HAP-1 (cell line): ENCODE data around the gene MDM4.

Source experiments
- DNase-seq, 2 experiments: peaks; one replicate each; pipeline ENCODE4 v3.0.0-alpha.2; 2016 to 2020; ENCODE audit warnings: low spot score in 2 of 2
- H3K27me3 ChIP-seq: fragments of 250-450 bp; sonication (Bioruptor Pico); 2 replicates; pipeline ENCODE4 v1.5.1; 2020; ENCODE audit warnings: low read depth, mild to moderate bottlenecking, moderate library complexity
- H3K36me3 ChIP-seq: fragments of 250-450 bp; sonication (Bioruptor Pico); replicated peaks from 2 replicates; pipeline ENCODE4 v1.5.1; 2020; ENCODE audit warnings: mild to moderate bottlenecking
- H3K4me1 ChIP-seq: fragments of 250-450 bp; sonication (Bioruptor Pico); 2 replicates; pipeline ENCODE4 v1.5.1; 2020; ENCODE audit warnings: mild to moderate bottlenecking
- H3K4me3 ChIP-seq: fragments of 250-450 bp; sonication (Bioruptor Pico); 2 replicates; pipeline ENCODE4 v1.5.1; 2020; ENCODE audit warnings: mild to moderate bottlenecking, moderate library complexity
- H3K9me3 ChIP-seq: fragments of 250-450 bp; sonication (Bioruptor Pico); 2 replicates; pipeline ENCODE4 v1.5.1; 2020; ENCODE audit warnings: mild to moderate bottlenecking, moderate library complexity
- in situ Hi-C: fragments of 300-500 bp; cut with MboI; formaldehyde crosslinking; loops from 3 replicates; pipeline ENCODE4 v1.14.3; 2020; ENCODE audit warnings: low sequenced_read_pairs, inconsistent platforms, mixed read lengths

The MDM4 gene, protein sequence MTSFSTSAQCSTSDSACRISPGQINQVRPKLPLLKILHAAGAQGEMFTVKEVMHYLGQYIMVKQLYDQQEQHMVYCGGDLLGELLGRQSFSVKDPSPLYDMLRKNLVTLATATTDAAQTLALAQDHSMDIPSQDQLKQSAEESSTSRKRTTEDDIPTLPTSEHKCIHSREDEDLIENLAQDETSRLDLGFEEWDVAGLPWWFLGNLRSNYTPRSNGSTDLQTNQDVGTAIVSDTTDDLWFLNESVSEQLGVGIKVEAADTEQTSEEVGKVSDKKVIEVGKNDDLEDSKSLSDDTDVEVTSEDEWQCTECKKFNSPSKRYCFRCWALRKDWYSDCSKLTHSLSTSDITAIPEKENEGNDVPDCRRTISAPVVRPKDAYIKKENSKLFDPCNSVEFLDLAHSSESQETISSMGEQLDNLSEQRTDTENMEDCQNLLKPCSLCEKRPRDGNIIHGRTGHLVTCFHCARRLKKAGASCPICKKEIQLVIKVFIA

DNA sequence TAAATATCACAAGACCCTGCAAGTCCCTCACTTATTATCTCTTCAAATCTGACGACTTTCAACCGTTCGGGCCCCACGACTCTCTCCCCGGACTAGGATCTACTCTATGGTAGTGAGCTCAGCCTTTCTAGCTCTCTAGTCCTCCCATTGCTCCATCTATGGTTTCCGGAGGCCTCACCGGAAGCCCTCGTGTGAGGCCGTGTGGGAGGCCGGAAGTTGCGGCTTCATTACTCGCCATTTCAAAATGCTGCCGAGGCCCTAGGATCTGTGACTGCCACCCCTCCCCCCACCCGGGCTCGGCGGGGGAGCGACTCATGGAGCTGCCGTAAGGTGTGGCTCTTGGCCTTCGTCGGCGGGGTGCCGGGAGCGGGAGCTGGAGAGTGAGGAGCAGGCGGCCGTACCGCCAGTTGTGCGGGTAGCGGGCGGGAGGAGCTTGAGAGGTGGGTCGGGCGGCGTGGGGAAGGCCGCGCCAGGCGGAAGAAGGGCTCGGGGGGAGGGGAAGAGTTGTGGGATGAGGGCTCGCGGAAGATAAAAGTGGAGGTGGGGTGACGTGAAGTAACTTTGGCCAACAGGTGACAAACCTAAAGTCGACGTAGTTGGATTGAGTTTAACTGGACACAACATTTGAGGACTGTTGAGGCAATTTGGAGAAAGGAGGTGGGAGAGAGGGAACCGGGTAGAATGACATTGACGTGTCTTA, at the start of gene MDM4:
Gene MDM4 (plus strand): TSS at position 227 of the 700 bp plus-strand sequence. CDS start 9,113 bp downstream, outside the sequence.
- no peaks in the 10 kb centered on the region for H3K27me3 ChIP-seq
- peaks cover 10% of the 10 kb centered on the region for H3K4me1 ChIP-seq
- in situ Hi-C loops, result loop anchor here (25.0 kb wide), 2 partner anchors 354 to 654 kb away; partner anchors contain the start of genes ETNK2, REN and SNRPE
- H3K36me3 ChIP-seq, result peaks cover 24% of the 10 kb centered on the region
- peak within 1 kb of the TSS; percentile 99 for H3K4me3 ChIP-seq
- H3K9me3 ChIP-seq, result no peaks in the 10 kb centered on the region
- peak; percentile 93 to 94 for DNase-seq

- in situ Hi-C loops, result no loop called here
- no peak overlapping the region for H3K4me3 ChIP-seq
- H3K9me3 ChIP-seq, result no peaks in the 10 kb centered on the region
- no peak for DNase-seq
- H3K27me3 ChIP-seq, result no peaks in the 10 kb centered on the region
- H3K36me3 ChIP-seq, result no peaks in the 10 kb centered on the region; the same call in 1 of the 2 replicates
- H3K4me1 ChIP-seq, result no peaks in the 10 kb centered on the region
Measured at GRCh38 chr1:204466416-204467405, 49.5 kb upstream of the MDM4 start.

GRCh38 chr1:204468206-204468605, 48.0 kb upstream of the MDM4 start:
- no peaks in the 10 kb centered on the region; the same call in 1 of the 2 replicates for H3K36me3 ChIP-seq
- in situ Hi-C loops, result no loop called here

DNA sequence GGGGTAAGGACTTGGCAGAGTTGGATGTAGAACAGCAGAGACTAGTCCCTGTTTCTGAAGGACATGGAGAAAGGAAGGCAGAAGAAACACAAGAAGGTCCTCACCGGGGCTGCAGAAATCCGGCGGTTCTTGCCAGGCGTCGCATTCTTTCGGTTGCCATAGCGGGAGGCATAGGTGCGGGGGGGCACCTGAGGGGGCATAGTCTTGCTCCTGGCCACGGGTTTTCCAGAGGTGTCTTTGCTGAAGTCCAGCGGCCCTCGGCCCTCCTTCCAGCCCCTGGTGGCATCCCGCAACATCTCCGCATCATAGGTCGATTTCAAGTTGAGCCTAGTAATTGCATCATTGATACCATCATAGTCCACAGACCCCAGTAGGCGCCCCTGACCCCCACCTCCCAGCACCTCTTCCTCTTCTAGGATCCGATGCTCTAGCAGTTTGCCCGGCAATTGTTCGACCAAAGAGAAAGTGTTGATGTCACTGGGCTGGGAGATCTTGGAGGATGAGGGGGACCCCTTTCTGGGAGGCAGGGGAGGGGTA, 47.4 kb upstream of the MDM4 start:
- Histone ChIP-seq H3K4me1 (no peaks in the 10 kb centered on the region), H3K9me3 (no peaks in the 10 kb centered on the region), H3K36me3 (no peaks in the 10 kb centered on the region; the same call in 1 of the 2 replicates), H3K27me3 (no peaks in the 10 kb centered on the region), H3K4me3 (no peak overlapping the region)
- no peak for DNase-seq
- in situ Hi-C loops, result no loop called here

More at GRCh38 chr1:204468206-204468605, 48.0 kb upstream of the MDM4 start:
- no peaks in the 10 kb centered on the region for H3K4me1 ChIP-seq
- no peak for DNase-seq
- H3K4me3 ChIP-seq, result no peak overlapping the region
- H3K9me3 ChIP-seq, result no peaks in the 10 kb centered on the region
- no peaks in the 10 kb centered on the region for H3K27me3 ChIP-seq

DNA sequence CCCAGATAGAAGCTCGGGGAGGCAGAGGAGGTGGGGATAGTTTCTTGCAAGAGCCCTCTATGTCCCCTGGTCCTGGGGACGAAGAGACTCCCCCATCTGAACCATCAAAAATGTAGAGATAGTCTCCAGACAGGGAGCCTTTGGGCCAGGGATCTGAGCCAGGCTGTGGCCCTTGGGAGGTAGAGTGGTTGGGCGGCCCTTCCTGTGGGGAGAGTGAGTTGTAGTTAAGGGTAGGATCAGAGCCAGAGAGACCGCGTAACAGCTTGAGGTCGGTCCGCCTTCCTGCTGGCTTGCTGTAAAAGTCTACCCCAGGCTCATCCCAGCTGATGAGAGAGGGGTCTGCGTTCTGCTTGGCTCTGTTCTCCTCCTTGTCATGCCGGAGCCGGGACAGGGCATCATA, 46.9 kb upstream of the MDM4 start:
- in situ Hi-C loops, result no loop called here
- Histone ChIP-seq H3K4me3 (no peak overlapping the region), H3K9me3 (no peaks in the 10 kb centered on the region), H3K36me3 (no peaks in the 10 kb centered on the region; the same call in 1 of the 2 replicates), H3K4me1 (no peaks in the 10 kb centered on the region), H3K27me3 (no peaks in the 10 kb centered on the region)
- no peak for DNase-seq

- Histone ChIP-seq H3K4me1 (no peaks in the 10 kb centered on the region), H3K36me3 (no peaks in the 10 kb centered on the region), H3K9me3 (no peaks in the 10 kb centered on the region), H3K27me3 (no peaks in the 10 kb centered on the region), H3K4me3 (no peak overlapping the region)
- in situ Hi-C loops, result no loop called here
- no peak for DNase-seq
Measured at GRCh38 chr1:204471687-204472086, 44.5 kb upstream of the MDM4 start.

- Histone ChIP-seq H3K36me3 (no peaks in the 10 kb centered on the region), H3K9me3 (no peaks in the 10 kb centered on the region), H3K4me1 (no peaks in the 10 kb centered on the region), H3K4me3 (no peak overlapping the region), H3K27me3 (no peaks in the 10 kb centered on the region)
- in situ Hi-C loops, result no loop called here
- no peak for DNase-seq
Measured at GRCh38 chr1:204472660-204473059, 43.5 kb upstream of the MDM4 start.

DNA sequence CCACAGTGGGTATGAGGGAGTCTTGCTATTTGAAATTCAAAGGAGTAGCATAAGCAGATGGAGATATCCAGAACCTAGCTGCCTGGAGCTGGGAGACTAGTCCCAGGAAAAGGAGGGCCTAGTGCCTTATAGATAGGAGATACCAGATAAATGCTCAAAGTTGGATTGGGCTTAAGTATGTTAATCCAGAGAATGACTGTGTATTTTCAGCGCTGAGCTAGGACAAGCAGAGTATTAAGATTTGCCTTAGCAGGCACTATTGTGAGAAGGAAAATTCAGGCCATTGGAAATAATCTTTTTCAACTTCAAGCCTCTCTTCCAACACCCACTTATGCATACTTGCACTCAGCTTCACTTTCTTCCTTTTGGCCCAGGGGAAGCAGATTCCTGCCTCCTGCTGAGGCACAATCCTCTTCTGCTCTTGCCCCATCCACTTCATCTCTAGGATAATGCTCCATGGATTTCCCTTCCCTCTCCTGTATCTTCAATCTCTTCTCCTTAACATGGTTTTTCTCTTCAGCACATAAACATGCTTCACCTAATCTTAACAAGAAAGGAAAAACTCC, 42.7 kb upstream of the MDM4 start:
- no peak for DNase-seq
- in situ Hi-C loops, result no loop called here
- Histone ChIP-seq H3K27me3 (no peaks in the 10 kb centered on the region), H3K36me3 (no peaks in the 10 kb centered on the region), H3K9me3 (no peaks in the 10 kb centered on the region), H3K4me1 (no peaks in the 10 kb centered on the region), H3K4me3 (no peak overlapping the region)

- no peaks in the 10 kb centered on the region for H3K4me1 ChIP-seq
- DNase-seq, result no peak
- in situ Hi-C loops, result no loop called here
Measured at GRCh38 chr1:204475656-204476432, 40.4 kb upstream of the MDM4 start.

DNA sequence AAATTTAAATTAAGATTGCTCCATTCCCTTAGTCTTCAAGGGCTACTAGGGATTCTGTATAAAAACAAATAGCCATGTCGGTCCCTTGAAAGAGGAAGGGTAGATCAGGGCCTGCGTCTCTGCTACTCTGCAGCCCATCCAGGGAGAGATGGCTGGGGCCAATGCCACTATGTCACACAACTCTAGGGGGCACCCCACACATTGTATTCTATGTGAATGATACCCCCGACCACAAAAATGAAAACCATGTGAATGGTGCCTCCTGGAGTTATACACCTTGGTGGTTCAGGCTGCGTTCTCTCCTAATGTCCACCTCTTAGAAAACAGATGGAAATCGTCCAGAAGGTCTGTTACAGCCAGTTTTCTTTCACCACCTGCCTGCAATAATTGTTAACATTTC, 39.6 kb upstream of the MDM4 start:
- Histone ChIP-seq H3K4me3 (no peak overlapping the region), H3K9me3 (no peaks in the 10 kb centered on the region), H3K4me1 (peaks cover under 1% of the 10 kb centered on the region; the same call in 1 of the 2 replicates), H3K27me3 (no peaks in the 10 kb centered on the region), H3K36me3 (no peaks in the 10 kb centered on the region)
- in situ Hi-C loops, result no loop called here
- DNase-seq, result no peak

More at GRCh38 chr1:204475656-204476432, 40.4 kb upstream of the MDM4 start:
- Histone ChIP-seq H3K27me3 (no peaks in the 10 kb centered on the region), H3K36me3 (no peaks in the 10 kb centered on the region), H3K4me3 (no peak overlapping the region), H3K9me3 (no peaks in the 10 kb centered on the region)

- H3K4me1 ChIP-seq, result peaks cover 3% of the 10 kb centered on the region; the same call in 1 of the 2 replicates
- no peaks in the 10 kb centered on the region for H3K36me3 ChIP-seq
- H3K27me3 ChIP-seq, result no peaks in the 10 kb centered on the region
- no peak overlapping the region for H3K4me3 ChIP-seq
- in situ Hi-C loops, result no loop called here
- DNase-seq, result no peak
- no peaks in the 10 kb centered on the region for H3K9me3 ChIP-seq
Measured at GRCh38 chr1:204477036-204477740, 39.0 kb upstream of the MDM4 start.
